AG20443 (cell line): ENCODE data around the gene CTNNA3.
"Not testable (repeated sequence)": the region's sequence is repeated elsewhere in the genome, so short reads cannot be mapped to it uniquely, and the experiment has no call there.

Source experiments
- DNase-seq: peaks from one replicate; pipeline ENCODE4 v3.0.0; 2012; ENCODE audit warnings: low spot score, mixed read lengths

CTNNA3 gene

DNA sequence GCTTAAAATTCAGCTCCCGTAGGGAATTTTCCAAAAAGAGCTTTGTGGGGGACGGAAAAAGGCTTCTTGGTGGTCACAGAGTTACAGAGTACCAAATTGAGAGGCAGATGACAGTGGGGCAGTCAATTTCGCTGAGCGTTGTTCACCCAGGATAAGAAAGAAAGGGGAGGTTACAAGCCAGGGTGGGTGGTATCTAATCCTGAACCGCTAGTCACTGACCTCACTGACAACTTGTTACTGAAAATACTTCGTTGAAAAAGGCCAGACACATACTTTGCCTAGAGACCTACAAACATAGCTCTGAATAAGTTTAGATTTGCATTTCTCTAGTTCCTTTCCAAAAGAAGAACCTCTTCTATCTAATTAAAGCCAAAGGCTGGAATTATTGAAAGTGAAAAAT is at the start of gene CTNNA3:
Gene CTNNA3 (minus strand): TSS at position 167 of the 400 bp plus-strand sequence.
- DNase-seq = no peak

GRCh38 chr10:67735430-67735829 is 39.4 kb upstream of the CTNNA3 start:
- no peak for DNase-seq

- no peak for DNase-seq
Measured at GRCh38 chr10:67733511-67733910, 37.5 kb upstream of the CTNNA3 start.

- DNase-seq = no peak
Measured at GRCh38 chr10:67725567-67725966, 29.6 kb upstream of the CTNNA3 start.

DNA sequence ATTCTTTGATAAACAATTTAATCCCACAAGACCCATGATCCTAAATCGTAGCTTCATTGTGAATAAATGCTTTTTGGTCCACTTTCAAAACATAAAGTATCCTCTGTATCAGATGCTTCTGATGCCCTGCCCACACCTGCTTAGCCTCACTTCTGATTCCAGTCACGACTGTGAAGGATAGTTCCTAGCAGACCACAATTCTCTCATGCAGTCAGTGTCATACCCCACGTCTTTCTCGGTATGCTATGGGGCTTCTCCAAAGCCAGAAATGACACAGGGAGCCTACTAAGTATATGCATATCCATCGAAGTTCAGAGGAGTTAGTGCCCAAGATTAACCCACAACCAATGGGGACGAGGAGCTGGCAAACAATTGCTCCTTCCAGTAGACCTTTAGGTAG is 27.6 kb upstream of the CTNNA3 start:
- DNase-seq = no peak

GRCh38 chr10:67722113-67722512 is 26.1 kb upstream of the CTNNA3 start:
- DNase-seq = no peak

GRCh38 chr10:67716455-67716854 is 20.5 kb upstream of the CTNNA3 start:
- not testable (repeated sequence) for DNase-seq

DNA sequence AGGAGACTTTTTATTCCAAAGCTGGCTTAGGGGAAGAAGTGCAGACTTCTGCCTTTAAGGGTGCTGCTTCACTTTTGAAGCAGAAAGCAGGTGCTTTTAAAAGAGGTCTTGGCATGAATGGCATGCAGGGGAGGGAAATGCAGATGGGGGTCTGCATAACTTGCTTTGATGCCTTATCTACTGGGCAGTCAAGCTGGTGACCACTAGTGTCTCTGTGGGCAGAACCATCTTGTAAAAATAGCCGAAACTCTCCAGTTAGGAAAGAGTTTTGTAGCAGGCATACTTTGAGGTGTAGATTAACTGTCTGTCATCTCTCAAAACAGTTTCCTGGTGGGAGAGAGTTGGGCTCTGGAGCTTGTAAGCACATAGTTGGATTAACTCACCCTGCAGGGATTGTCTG is 9.9 kb upstream of the CTNNA3 start:
- no peak for DNase-seq

DNA sequence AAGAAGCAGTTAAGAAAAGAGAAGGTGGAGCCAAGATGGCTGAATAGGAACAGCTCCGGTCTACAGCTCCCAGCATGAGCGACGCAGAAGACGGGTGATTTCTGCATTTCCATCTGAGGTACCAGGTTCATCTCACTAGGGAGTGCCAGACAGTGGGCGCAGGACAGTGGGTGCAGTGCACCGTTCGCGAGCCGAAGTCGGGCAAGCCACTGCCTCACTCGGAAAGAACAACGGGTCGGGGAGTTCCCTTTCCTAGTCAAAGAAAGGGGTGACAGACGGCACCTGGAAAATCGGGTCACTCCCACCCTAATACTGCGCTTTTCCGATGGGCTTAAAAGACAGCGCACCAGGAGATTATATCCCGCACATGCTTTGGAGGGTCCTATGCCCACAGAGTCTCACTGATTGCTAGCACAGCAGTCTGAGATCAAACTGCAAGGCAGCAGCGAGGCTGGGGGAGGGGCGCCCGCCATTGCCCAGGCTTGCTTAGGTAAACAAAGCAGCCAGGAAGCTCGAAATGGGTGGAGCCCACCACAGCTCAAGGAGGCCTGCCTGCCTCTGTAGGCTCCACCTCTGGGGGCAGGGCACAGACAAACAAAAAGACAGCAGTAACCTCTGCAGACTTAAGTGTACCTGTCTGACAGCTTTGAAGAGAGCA is 3.7 kb upstream of the CTNNA3 start:
- not testable (repeated sequence) for DNase-seq

DNA sequence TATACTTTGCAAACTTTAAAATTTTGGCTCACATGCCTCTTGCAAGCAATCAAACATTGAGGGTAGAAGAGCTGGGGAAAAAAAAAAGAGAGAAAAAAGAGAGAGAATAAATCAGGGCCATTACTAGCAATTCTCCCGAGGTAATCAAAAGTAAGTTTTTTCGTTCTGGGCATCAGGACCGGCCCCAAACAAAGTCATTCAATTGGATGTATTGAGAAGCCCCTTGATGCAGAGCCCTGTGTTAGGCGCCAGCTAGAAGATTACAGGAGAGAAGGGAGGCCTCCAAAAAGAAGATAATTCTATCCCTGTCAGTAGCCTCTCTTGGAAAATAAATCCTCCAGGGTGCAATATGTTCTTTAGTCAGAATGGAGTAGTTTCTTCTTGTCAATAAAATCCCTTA is 2.2 kb upstream of the CTNNA3 start:
- DNase-seq = no peak

DNA sequence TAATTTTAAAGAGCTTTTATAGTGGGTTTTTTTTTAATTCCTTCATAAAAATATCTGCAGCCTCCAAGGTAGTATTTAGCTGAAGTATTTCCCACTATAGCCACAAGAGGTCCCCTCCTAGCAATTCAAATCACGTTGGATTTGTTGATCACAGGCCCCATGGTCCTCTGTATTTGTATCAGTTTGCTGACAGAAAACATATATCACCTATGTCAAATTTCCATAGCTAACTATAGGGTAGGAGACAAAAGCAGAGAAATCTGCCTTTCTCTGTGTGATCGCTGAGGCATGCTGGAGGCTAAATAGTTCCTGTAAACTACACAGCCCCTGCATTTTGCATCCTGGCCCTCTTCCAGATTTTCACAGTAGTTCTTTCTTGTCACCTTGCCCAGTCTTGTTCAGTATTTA is 1.7 kb upstream of the CTNNA3 start:
- peak; percentile 58 for DNase-seq

- DNase-seq = no peak
Measured at GRCh38 chr10:67696679-67697078, 684 bp upstream of the CTNNA3 start.

GRCh38 chr10:67695555-67695954 is 440 bp downstream of the CTNNA3 start:
- no peak for DNase-seq

GRCh38 chr10:67691861-67692260 is 4.1 kb downstream of the CTNNA3 start:
- DNase-seq = not testable (repeated sequence)

GRCh38 chr10:67690540-67690939 is 5.5 kb downstream of the CTNNA3 start:
- DNase-seq = not testable (repeated sequence)

GRCh38 chr10:67684140-67684539 is 11.9 kb downstream of the CTNNA3 start:
- DNase-seq = not testable (repeated sequence)

DNA sequence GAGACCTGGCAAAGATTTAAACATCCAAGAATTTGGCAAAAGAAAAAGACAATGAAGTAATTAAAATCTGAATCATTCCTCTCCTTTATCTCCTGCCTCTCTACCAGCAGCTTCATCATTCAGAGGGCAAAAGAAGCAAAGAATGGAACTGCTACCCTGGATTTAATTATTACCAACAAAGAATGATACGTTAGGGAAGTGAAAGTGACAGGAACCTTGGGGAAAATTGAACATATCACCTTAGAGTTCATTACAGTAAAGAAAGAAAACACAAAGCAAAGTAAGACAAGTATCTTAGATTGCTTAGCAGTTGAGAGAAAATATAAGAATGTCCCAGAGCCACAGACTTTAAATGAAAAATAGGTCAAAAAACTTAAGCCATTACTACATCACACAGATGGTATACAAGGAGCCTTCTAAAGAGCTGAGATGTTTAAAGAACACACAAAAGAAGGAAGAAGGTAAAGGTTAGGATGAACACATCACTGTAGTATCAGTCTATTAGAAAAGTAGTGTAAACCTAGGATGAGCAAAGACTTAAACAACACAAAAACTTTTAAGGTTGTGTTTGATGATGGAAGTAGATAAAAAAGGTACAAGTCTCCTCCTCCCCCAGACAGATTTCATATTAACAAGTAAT is 17.5 kb downstream of the CTNNA3 start:
- no peak for DNase-seq

- DNase-seq = no peak
Measured at GRCh38 chr10:67676208-67676825, 19.7 kb downstream of the CTNNA3 start.

- DNase-seq = no peak
Measured at GRCh38 chr10:67670401-67670800, 25.6 kb downstream of the CTNNA3 start.

GRCh38 chr10:67669978-67670377 is 26.0 kb downstream of the CTNNA3 start:
- no peak for DNase-seq

GRCh38 chr10:67668448-67668847 is 27.5 kb downstream of the CTNNA3 start:
- no peak for DNase-seq

- DNase-seq = no peak
Measured at GRCh38 chr10:67667035-67667425, 29.0 kb downstream of the CTNNA3 start.

GRCh38 chr10:67666416-67667034 is 29.5 kb downstream of the CTNNA3 start:
- peak; percentile 7 for DNase-seq
